ENCODE results near the gene OR12D3.

Gene OR12D3

DNA sequence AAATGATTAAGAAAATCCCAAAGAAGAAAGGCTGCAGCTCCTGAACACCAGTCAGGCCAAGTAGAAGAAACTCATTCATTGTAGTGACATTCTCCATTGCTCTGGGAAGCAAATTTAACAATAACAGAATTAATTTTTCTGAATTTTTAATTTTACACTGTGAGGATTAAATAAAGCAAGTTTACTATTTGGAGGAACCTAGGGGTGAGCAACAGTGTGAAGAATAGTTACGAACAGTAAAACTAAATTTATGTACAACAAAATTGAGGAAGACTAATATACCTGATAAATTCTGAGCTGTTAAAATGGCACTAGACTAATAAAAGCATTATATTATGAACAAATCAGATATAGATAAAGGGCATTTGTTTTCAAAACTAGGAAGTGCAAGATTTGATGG lies at the start of gene OR12D3:
Gene OR12D3, minus strand, starts transcription at position 101 of the 400 bp plus-strand sequence. Its CDS starts 4 bp downstream, at position 97.
- POLR2A ChIA-PET, result no interaction called here

GRCh38 chr6:29424575-29424974 lies 49.5 kb upstream of the OR12D3 start:
- ChIA-PET POLR2A (no interaction called here), CTCF (no interaction called here)
- TF ChIP-seq ELF4 (IDR thresholded peaks at IDR 0.05) (no peak), NFRKB (IDR thresholded peaks at IDR 0.05) (no peak), SUZ12 (IDR thresholded peaks at IDR 0.05) (no peak), LEF1 (IDR thresholded peaks at IDR 0.05; ENCODE audit: borderline replicate concordance) (no peak), PKNOX1 (IDR thresholded peaks at IDR 0.05) (no peak), FOXK2 (IDR thresholded peaks at IDR 0.05) (no peak), ARNT (IDR thresholded peaks at IDR 0.05) (no peak), FOXM1 (IDR thresholded peaks at IDR 0.05; ENCODE audit: borderline replicate concordance) (no peak)
- DNase-seq (ENCODE audit: extremely low spot score), result no peak

More for the DNA sequence above, at the start of gene OR12D3:
- DNase-seq (ENCODE audit: extremely low spot score), result no peak
- CTCF ChIA-PET, result interaction anchor here (0.8 kb wide), 1 partner anchor 40 kb away, joined by 3 read pairs; the partner anchor contains the start of gene OR12D1
- no peak for TF ChIP-seq FOXK2 (IDR thresholded peaks at IDR 0.05)
- no peak for TF ChIP-seq ZNF384 (IDR thresholded peaks at IDR 0.05)
- TF ChIP-seq PKNOX1 (IDR thresholded peaks at IDR 0.05), result no peak
- TF ChIP-seq FOXA1 (IDR thresholded peaks at IDR 0.05), result no peak
- no peak for TF ChIP-seq SP1 (IDR thresholded peaks at IDR 0.05)
- TF ChIP-seq TARDBP (IDR thresholded peaks at IDR 0.05), result no peak
- TF ChIP-seq FOXM1 (IDR thresholded peaks at IDR 0.05; ENCODE audit: borderline replicate concordance), result no peak
- TF ChIP-seq ELF4 (IDR thresholded peaks at IDR 0.05), result no peak
- TF ChIP-seq HDGF (IDR thresholded peaks at IDR 0.05; ENCODE audit: borderline replicate concordance), result no peak
- no peak for TF ChIP-seq CTBP1 (IDR thresholded peaks at IDR 0.05; ENCODE audit: borderline replicate concordance)
- TF ChIP-seq BHLHE40 (IDR thresholded peaks at IDR 0.05; ENCODE audit: borderline replicate concordance), result no peak
- no peak for TF ChIP-seq LEF1 (IDR thresholded peaks at IDR 0.05; ENCODE audit: borderline replicate concordance)
- no peak for TF ChIP-seq NFRKB (IDR thresholded peaks at IDR 0.05)
- TF ChIP-seq ARNT (IDR thresholded peaks at IDR 0.05), result no peak
- TF ChIP-seq SUZ12 (IDR thresholded peaks at IDR 0.05), result no peak
- TF ChIP-seq L3MBTL2 (conservative IDR thresholded peaks at IDR 0.05), result no peak

GRCh38 chr6:29424168-29424567 lies 49.1 kb upstream of the OR12D3 start:
- ChIA-PET POLR2A (no interaction called here), CTCF (no interaction called here)
- no peak for DNase-seq (ENCODE audit: extremely low spot score)
- TF ChIP-seq ARNT (IDR thresholded peaks at IDR 0.05), result no peak
- TF ChIP-seq TARDBP (IDR thresholded peaks at IDR 0.05), result no peak
- TF ChIP-seq SUZ12 (IDR thresholded peaks at IDR 0.05), result no peak
- no peak for TF ChIP-seq FOXK2 (IDR thresholded peaks at IDR 0.05)
- no peak for TF ChIP-seq ELF4 (IDR thresholded peaks at IDR 0.05)
- no peak for TF ChIP-seq L3MBTL2 (conservative IDR thresholded peaks at IDR 0.05)

- no peak for DNase-seq (ENCODE audit: extremely low spot score)
- ChIA-PET POLR2A (no interaction called here), CTCF (no interaction called here)
- TF ChIP-seq NFRKB (IDR thresholded peaks at IDR 0.05), result no peak
- TF ChIP-seq PKNOX1 (IDR thresholded peaks at IDR 0.05), result no peak
- no peak for TF ChIP-seq SP1 (IDR thresholded peaks at IDR 0.05)
- no peak for TF ChIP-seq BHLHE40 (IDR thresholded peaks at IDR 0.05; ENCODE audit: borderline replicate concordance)
- TF ChIP-seq ARNT (IDR thresholded peaks at IDR 0.05), result no peak
- no peak for TF ChIP-seq ZNF384 (IDR thresholded peaks at IDR 0.05)
- TF ChIP-seq ELF4 (IDR thresholded peaks at IDR 0.05), result no peak
- TF ChIP-seq FOXK2 (IDR thresholded peaks at IDR 0.05), result no peak
- TF ChIP-seq LEF1 (IDR thresholded peaks at IDR 0.05; ENCODE audit: borderline replicate concordance), result no peak
- no peak for TF ChIP-seq L3MBTL2 (conservative IDR thresholded peaks at IDR 0.05)
- TF ChIP-seq TARDBP (IDR thresholded peaks at IDR 0.05), result no peak
- no peak for TF ChIP-seq HDGF (IDR thresholded peaks at IDR 0.05; ENCODE audit: borderline replicate concordance)
- TF ChIP-seq FOXM1 (IDR thresholded peaks at IDR 0.05; ENCODE audit: borderline replicate concordance), result no peak
- no peak for TF ChIP-seq FOXA1 (IDR thresholded peaks at IDR 0.05)
- no peak for TF ChIP-seq SUZ12 (IDR thresholded peaks at IDR 0.05)
- TF ChIP-seq CTBP1 (IDR thresholded peaks at IDR 0.05; ENCODE audit: borderline replicate concordance), result no peak
These were observed 44.4 kb upstream of the OR12D3 start for GRCh38 chr6:29419516-29419915.

- ChIA-PET POLR2A (no interaction called here), CTCF (interaction anchor here (0.7 kb wide), 1 partner anchor 40 kb away, joined by 3 read pairs; the partner anchor contains the start of gene OR12D3)
- TF ChIP-seq LEF1 (IDR thresholded peaks at IDR 0.05; ENCODE audit: borderline replicate concordance) (no peak), FOXA1 (IDR thresholded peaks at IDR 0.05) (no peak), BHLHE40 (IDR thresholded peaks at IDR 0.05; ENCODE audit: borderline replicate concordance) (no peak), ARNT (IDR thresholded peaks at IDR 0.05) (no peak), SUZ12 (IDR thresholded peaks at IDR 0.05) (no peak), PKNOX1 (IDR thresholded peaks at IDR 0.05) (no peak), TARDBP (IDR thresholded peaks at IDR 0.05) (no peak), ZNF384 (IDR thresholded peaks at IDR 0.05) (no peak), FOXM1 (IDR thresholded peaks at IDR 0.05; ENCODE audit: borderline replicate concordance) (no peak), NFRKB (IDR thresholded peaks at IDR 0.05) (no peak), L3MBTL2 (conservative IDR thresholded peaks at IDR 0.05) (no peak), SP1 (IDR thresholded peaks at IDR 0.05) (no peak), CTBP1 (IDR thresholded peaks at IDR 0.05; ENCODE audit: borderline replicate concordance) (no peak), ELF4 (IDR thresholded peaks at IDR 0.05) (no peak), HDGF (IDR thresholded peaks at IDR 0.05; ENCODE audit: borderline replicate concordance) (no peak), FOXK2 (IDR thresholded peaks at IDR 0.05) (no peak)
- no peak for DNase-seq (ENCODE audit: extremely low spot score)
These were observed 39.5 kb upstream of the OR12D3 start, which contains the start of gene OR12D1 for GRCh38 chr6:29414588-29414987. TSS of gene OR12D1 (plus strand) at chr6:29414928.
